IPS-15b (cell line): Measurements from ENCODE around the gene EVPL.
A peak's percentile ranks its signal among the peaks of the same experiment; 100 is the strongest.

Source experiments
- H3K27me3 ChIP-seq: one replicate; pipeline ENCODE4 v1.6.1; 2013; ENCODE audit warnings: low read length; ENCODE audit not compliant: control insufficient read depth, insufficient read depth
- H3K36me3 ChIP-seq: one replicate; pipeline ENCODE4 v1.6.1; 2013; ENCODE audit warnings: low read length; ENCODE audit not compliant: control insufficient read depth, insufficient read depth
- H3K4me1 ChIP-seq: one replicate; pipeline ENCODE4 v1.6.1; 2013; ENCODE audit warnings: mild to moderate bottlenecking, low read length; ENCODE audit not compliant: control insufficient read depth, insufficient read depth
- H3K4me3 ChIP-seq: one replicate; pipeline ENCODE4 v1.5.1; 2013; ENCODE audit warnings: low read depth, low read length
- H3K9ac ChIP-seq: one replicate; pipeline ENCODE4 v1.6.1; 2013; ENCODE audit warnings: low read depth, mild to moderate bottlenecking, low read length
- H3K9me3 ChIP-seq: one replicate; pipeline ENCODE4 v1.6.1; 2013; ENCODE audit warnings: mild to moderate bottlenecking, low read length; ENCODE audit not compliant: control insufficient read depth, insufficient read depth

Gene EVPL

DNA sequence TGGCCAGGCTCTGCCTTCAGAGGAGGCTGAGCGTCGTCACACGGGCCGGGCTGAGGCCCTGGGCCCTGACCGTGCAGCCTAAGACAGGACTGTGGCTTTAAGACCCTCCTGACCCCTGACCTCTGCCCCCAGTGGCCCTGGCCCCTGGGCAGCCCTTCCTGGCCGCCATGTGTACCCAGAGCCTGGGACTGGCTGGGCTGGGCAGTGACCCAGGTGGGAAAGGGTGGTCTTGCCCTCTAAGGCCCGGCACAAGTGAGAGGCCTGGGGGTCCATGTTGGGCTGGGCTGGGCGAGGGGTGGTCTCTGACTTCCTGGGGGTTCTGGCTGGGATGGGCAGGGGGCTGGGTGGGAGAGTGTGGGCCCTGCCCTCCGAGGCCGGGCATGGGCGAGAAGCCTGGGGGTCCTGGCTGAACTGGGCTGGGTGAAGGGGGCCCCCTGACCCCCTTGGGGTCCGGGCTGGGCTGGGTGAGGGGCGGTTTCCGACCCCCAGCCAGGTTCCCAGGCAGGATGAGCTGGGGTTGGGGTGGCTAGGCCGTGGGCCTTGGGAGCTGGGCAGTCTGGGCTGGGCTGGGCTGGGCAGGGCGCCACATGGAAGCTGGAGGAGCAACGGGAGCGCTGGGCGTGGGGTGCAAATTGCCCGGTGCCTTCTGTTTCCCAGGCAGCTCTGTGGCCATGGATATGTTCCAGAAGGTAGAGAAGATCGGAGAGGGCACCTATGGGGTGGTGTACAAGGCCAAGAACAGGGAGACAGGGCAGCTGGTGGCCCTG, 26.2 kb downstream of the EVPL start, which contains the start of gene CDK3:
Gene CDK3, plus strand, starts transcription at position 101 of the 767 bp plus-strand sequence. Its CDS starts 571 bp downstream, at position 672.
- Histone ChIP-seq H3K27me3 (no peaks in the 10 kb centered on the region), H3K36me3 (peaks cover 14% of the 10 kb centered on the region), H3K4me3 (no peak within 1 kb of the TSS), H3K4me1 (no peaks in the 10 kb centered on the region), H3K9me3 (no peaks in the 10 kb centered on the region), H3K9ac (no peak within 1 kb of the TSS)

DNA sequence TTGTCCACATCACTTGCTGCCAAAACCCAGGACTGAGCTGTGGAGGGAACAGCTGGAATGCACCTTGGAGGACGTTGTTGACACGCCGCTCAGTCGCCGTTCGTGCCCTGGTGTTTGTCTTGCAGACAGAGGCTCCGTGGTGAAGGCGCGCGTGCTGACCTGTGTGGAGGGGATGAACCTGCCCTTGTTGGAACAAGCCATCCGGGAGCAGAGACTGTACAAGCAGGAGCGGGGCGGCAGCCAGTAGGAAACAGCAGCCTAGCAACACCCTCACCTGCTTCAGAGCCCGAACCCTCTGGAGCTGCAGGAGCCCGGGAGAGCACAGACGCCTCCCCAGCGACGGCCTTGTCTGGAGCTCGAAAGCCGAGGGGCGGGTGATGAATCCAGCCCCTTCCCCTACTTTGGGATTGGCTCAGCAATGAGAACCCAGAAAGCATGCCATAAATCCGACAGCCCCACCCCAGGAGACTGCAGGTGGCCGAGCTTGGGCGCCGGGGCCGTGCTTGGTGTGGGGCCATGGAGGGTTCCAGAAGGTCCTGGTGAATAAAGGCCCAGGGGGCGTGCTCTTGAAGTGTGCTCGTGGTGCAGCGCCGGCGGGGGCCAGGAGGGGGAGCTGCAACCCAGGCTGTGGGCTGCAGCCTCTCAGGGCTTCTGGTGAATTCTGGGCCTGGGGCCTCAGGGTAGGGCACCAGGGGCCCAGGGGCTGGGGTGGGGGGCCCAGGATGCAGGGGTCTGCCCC, 26.9 kb downstream of the EVPL start:
- Histone ChIP-seq H3K4me3 (no peak overlapping the region), H3K9ac (no peak overlapping the region), H3K36me3 (peaks cover 14% of the 10 kb centered on the region), H3K27me3 (no peaks in the 10 kb centered on the region), H3K4me1 (no peaks in the 10 kb centered on the region), H3K9me3 (no peaks in the 10 kb centered on the region)

DNA sequence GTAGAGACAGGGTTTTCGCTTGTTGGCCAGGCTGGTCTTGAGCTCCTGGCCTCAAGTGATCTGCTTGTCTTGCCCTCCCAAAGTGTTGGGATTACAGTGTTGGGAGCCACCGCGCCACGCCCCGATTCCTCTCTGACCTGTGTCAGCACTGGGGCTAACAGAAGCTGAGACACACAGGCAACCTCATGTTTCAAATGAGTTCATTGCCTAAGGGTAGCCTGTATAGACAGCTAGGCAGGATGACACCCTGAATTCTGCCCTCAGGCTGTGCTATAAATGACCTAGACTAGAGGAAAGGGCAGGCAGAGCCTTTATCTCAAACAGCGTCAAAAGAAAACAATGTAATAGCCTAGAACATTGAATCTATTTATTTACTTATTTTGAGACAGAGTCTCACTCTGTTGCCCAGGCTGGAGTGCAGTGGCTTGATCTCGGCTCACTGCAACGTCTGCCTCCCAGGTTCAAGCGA, 28.7 kb downstream of the EVPL start:
- Histone ChIP-seq H3K9ac (no peak overlapping the region), H3K4me1 (no peaks in the 10 kb centered on the region), H3K4me3 (no peak overlapping the region), H3K9me3 (no peaks in the 10 kb centered on the region), H3K36me3 (peaks cover 11% of the 10 kb centered on the region), H3K27me3 (no peaks in the 10 kb centered on the region)

DNA sequence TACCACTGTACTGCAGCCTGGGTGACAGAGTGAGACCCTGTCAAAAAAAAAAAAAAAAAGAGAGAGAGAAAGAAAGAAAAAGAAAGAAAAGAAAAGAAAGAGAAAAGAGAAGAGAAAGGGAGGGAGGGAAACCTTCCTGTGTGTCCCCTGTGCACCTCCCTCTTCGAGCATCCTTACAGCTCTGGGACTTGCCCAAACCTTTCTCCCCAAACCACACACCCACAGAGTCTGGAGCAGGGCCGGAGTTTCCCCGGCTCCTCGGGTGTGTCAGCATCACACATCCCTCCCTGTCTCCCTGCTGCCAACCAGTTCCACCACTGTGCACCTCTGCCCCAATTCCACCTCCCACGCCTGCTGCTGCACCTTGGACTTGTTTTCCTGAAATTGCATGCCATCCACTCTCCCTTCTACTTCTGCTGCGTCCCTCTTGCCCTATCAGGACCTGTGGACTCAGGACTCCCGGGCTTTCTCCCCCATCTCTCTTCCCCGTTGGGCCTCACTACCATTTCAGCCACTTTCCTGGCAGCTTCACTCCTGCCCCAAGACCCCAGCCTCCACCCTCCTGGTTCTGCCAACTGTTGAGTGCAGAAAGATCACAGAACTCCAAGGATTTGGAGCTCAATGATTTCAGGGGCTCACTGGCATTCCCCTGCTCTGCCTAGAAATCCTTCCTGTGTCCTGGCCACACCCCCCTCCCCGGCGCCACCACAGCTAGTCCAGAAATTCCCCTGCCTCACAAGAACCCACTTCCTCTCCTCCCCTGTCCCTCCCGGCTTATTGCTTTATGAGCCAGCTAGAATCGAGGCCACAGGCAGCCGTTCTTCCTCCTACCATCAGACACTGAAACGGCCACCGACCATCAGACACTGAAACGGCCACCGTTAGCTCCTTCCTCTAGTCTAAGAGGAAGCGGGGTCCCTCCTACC, 30.2 kb downstream of the EVPL start:
- Histone ChIP-seq H3K9ac (peak overlapping the region; percentile 24), H3K27me3 (no peaks in the 10 kb centered on the region), H3K4me1 (no peaks in the 10 kb centered on the region), H3K9me3 (no peaks in the 10 kb centered on the region), H3K36me3 (peaks cover 6% of the 10 kb centered on the region), H3K4me3 (no peak overlapping the region)

DNA sequence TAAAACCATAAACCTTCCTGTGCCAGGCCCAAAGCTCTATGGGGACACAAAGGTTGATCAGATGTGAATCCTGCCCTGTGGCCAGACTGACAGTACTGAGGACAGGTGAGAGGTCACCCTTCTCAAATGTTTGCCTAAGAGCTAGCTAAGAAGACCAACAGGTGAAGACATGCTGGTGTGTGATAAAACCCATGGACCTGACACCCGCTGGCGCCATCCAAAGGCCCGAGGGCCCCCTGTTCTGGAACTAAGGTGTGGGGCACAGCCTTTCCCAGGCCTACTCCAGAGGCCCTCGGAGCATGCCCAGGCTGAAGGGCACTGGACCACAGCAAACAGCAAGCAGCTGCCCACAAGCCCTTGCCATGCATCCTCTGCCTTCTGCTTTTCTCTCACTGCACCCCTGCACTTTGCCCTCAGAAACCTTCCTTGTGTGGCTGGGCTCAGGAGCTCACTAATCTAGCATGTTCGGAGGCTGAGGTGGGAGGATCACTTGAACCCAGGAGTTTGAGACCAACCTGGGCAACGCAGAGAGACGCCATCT, 31.7 kb downstream of the EVPL start:
- Histone ChIP-seq H3K9me3 (no peaks in the 10 kb centered on the region), H3K27me3 (no peaks in the 10 kb centered on the region), H3K4me1 (no peaks in the 10 kb centered on the region), H3K9ac (no peak overlapping the region), H3K4me3 (no peak overlapping the region), H3K36me3 (peaks cover 2% of the 10 kb centered on the region)

DNA sequence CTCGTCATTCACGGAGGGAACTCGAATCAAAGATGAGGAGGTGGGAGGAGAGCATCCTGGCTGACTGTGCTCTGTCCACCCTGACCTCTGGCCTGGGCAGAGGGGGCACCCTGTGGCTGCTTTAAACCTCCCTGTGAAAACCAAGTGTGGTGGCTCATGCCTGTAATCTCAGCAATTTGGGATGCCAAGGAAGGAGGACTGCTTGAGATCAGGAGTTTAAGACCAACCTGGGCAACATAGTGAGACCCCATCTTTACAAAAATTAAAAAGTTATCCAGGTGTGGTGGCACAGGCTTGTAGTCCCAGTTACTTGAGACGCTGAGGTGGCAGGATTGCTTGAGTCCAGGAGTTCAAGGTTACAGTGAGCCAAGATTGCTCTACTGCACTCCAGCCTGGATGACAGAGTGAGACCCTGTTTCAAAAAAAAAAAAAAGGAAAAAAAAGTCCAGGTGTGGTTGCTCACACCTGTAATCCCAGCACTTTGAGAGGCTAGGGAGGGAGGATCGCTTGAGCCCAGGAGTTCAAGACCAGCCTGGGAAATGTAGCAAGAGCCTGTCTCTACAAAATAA, 32.2 kb downstream of the EVPL start:
- Histone ChIP-seq H3K4me3 (no peak overlapping the region), H3K4me1 (no peaks in the 10 kb centered on the region), H3K9me3 (no peaks in the 10 kb centered on the region), H3K36me3 (peaks cover 2% of the 10 kb centered on the region), H3K9ac (no peak overlapping the region), H3K27me3 (no peaks in the 10 kb centered on the region)

DNA sequence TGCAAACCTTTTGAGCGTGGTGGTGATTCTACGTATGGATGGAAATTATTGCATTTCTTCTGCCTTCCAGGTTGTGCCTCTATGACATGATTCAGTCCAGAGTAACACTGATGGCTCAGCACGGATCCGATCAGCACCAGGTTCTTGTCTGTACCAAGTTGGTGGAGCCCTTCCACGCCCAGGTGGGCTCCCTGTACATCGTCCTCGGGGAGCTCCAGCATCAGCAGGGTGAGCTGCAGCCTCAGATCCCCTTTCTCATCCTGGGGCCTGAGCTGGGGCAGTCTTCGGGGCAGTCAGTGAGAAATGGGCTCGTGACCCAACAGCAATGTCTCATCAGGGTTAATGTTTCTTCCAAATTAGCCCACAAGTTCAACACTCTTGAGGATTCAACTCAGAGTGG, 35.7 kb downstream of the EVPL start:
- Histone ChIP-seq H3K9ac (no peak overlapping the region), H3K4me3 (no peak overlapping the region), H3K4me1 (no peaks in the 10 kb centered on the region), H3K27me3 (no peaks in the 10 kb centered on the region), H3K36me3 (peaks cover 4% of the 10 kb centered on the region), H3K9me3 (no peaks in the 10 kb centered on the region)

DNA sequence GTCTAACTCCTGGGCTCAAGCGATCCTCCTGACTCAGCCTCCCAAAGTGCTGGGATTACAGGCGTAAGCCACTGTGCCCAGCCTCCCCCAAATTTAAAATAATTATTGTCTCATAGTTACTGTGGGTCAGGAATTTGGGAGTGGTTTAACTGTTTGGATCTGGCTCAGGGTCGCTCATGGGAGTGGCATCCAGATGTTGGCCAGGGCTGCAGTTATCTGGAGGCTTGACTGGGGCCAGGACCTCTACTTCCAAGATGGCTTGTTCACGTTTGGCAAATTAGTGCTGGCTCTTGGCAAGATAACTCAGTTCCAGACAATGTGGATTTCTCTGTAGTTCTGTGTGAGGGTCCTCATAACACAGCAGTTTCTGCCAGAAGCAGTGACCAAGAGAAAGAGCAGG, 40.1 kb downstream of the EVPL start:
- no peaks in the 10 kb centered on the region for H3K27me3 ChIP-seq
- H3K36me3 ChIP-seq, result peaks cover 2% of the 10 kb centered on the region
- no peak overlapping the region for H3K9ac ChIP-seq
- H3K4me1 ChIP-seq, result peaks cover 11% of the 10 kb centered on the region
- no peak overlapping the region for H3K4me3 ChIP-seq
- no peaks in the 10 kb centered on the region for H3K9me3 ChIP-seq

DNA sequence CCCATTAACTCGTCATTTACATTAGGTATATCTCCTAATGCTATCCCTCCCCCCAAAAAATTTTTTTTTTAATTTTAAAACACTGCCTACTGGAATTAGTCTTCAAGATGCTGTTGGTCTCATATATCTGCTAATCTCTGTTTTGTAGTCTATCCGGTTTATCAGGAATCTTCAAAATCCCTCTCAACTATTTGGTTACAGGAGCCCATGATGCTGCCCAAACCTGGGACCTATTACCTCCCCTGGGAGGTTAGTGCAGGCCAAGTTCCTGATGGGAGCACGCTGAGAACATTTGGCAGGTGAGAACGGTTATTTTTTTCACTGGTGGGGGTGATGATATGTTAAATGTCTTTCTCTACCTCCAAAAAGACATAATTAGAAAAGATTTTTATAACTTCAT, 41.1 kb downstream of the EVPL start:
- Histone ChIP-seq H3K27me3 (no peaks in the 10 kb centered on the region), H3K4me3 (no peak overlapping the region), H3K4me1 (peaks cover 11% of the 10 kb centered on the region), H3K9me3 (no peaks in the 10 kb centered on the region), H3K9ac (no peak overlapping the region), H3K36me3 (peaks cover 2% of the 10 kb centered on the region)

DNA sequence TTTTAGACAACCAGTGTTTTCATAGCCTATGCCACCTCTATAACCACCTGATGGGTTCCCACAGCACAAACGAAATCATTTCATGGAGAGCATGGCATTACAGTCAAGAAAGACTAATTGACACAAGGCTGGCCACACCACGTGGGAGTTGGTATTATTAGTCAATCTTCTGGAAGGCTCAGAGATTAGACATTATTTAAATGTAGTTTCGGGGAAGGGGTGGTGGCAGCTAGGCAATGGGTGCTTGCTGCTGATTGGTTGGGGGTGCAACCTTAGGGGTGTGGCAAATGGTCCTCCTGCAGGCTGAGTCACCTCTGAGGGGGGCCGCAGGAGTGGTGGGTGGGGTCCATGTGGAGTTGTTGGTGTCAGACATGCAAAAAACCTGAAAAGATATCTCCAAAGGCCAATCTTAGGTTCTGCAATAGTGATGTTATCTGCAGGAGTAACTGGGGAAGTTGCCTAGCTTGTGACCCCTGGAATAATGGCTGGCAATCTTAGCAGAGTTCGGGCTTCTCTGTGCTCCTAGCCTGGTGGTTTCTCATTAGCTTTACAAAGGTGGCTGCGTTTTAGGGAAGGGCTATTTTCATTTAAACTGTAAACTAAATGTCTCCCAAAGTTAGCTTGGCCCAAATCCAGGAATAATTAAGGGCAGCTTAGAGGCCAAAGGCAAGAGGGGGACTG, 43.5 kb downstream of the EVPL start:
- Histone ChIP-seq H3K9me3 (no peaks in the 10 kb centered on the region), H3K9ac (no peak overlapping the region), H3K4me1 (peaks cover 13% of the 10 kb centered on the region), H3K36me3 (peaks cover 2% of the 10 kb centered on the region), H3K27me3 (no peaks in the 10 kb centered on the region), H3K4me3 (peak overlapping the region; percentile 33)
